IMR-90 (cell line): ENCODE data around the gene SOCS4. TPM values are rescaled to one million over a fixed set of nuclear protein-coding genes. Genes with fewer than 3 reads are reported as not detected.

ENCODE experiments used
- ATAC-seq: fragments of 200-7000 bp; cut with Tn5 transposase; 2 replicates; pipeline ENCODE4 v1.9.1; 2020; ENCODE audit warnings: low read depth, mild to moderate bottlenecking, moderate library complexity
- BruUV-seq: library from RNA; stranded (reverse); fragments of 400-500 nt; replicated peaks from 2 replicates; lab custom pipeline; 2021; lab: Mats Ljungman, UMichigan
- CTCF ChIA-PET: fragments of 300-600 bp; formaldehyde crosslinking; extraction: SDS; loops from one replicate; lab custom pipeline; 2021; ENCODE audit warnings: antibody characterized with exemption; lab: Yijun Ruan, JAX
- POLR2A ChIA-PET: fragments of 300-600 bp; sonication (Branson Sonifier 250); formaldehyde crosslinking; loops from one replicate; lab custom pipeline; 2022; ENCODE audit warnings: antibody characterized with exemption; ENCODE audit not compliant: unreplicated experiment; lab: Charles Lee
- DNase-seq: peaks from one replicate; pipeline ENCODE4 v3.0.0; 2013
- H2AFZ ChIP-seq: replicated peaks from 2 replicates; pipeline ENCODE3; 2013; ENCODE audit warnings: low read length, mild to moderate bottlenecking; ENCODE audit not compliant: poor library complexity
- H2AK5ac ChIP-seq: 2 replicates; pipeline ENCODE4 v1.6.1; 2013; ENCODE audit warnings: low read depth, low read length, inconsistent platforms
- H2AK9ac ChIP-seq: replicated peaks from 2 replicates; pipeline ENCODE3; 2013; ENCODE audit warnings: mild to moderate bottlenecking, low read depth, low read length, moderate library complexity; ENCODE audit not compliant: poor library complexity
- H2BK120ac ChIP-seq: 2 replicates; pipeline ENCODE4 v1.6.1; 2013; ENCODE audit warnings: low read depth, low read length, inconsistent platforms
- H2BK15ac ChIP-seq: 3 replicates; pipeline ENCODE4 v1.6.1; 2013; ENCODE audit warnings: low read depth, low read length, inconsistent platforms
- H2BK20ac ChIP-seq: 2 replicates; pipeline ENCODE4 v1.6.1; 2013; ENCODE audit warnings: low read depth, mild to moderate bottlenecking, inconsistent platforms, low read length, moderate library complexity
- H2BK5ac ChIP-seq: 2 replicates; pipeline ENCODE4 v1.6.1; 2013; ENCODE audit warnings: mild to moderate bottlenecking, low read depth, low read length, inconsistent platforms; ENCODE audit not compliant: poor library complexity, severe bottlenecking
- H3K14ac ChIP-seq: replicated peaks from 2 replicates; pipeline ENCODE4 v1.6.1; 2013; ENCODE audit warnings: low read depth, low read length, inconsistent platforms
- H3K18ac ChIP-seq: 2 replicates; pipeline ENCODE4 v1.6.1; 2013; ENCODE audit warnings: low read depth, low read length, control low read depth
- H3K23ac ChIP-seq: 2 replicates; pipeline ENCODE4 v1.6.1; 2013; ENCODE audit warnings: low read depth, low read length, inconsistent platforms
- H3K27ac ChIP-seq: 2 replicates; pipeline ENCODE4 v1.5.1; 2013; ENCODE audit warnings: mild to moderate bottlenecking, control low read depth, low read length; ENCODE audit not compliant: insufficient read depth
- H3K27me3 ChIP-seq: 2 replicates; pipeline ENCODE4 v1.6.1; 2013; ENCODE audit warnings: low read length; ENCODE audit not compliant: control insufficient read depth, insufficient read depth
- H3K36me3 ChIP-seq: 2 replicates; pipeline ENCODE4 v1.6.1; 2013; ENCODE audit warnings: low read length, mixed read lengths; ENCODE audit not compliant: control insufficient read depth, insufficient read depth
- H3K4ac ChIP-seq: 2 replicates; pipeline ENCODE4 v1.6.1; 2013; ENCODE audit warnings: low read depth, low read length, inconsistent platforms
- H3K4me1 ChIP-seq: 2 replicates; pipeline ENCODE4 v1.6.1; 2013; ENCODE audit warnings: low read length, mixed read lengths; ENCODE audit not compliant: control insufficient read depth, insufficient read depth
- H3K4me2 ChIP-seq: 2 replicates; pipeline ENCODE4 v1.6.1; 2013; ENCODE audit warnings: low read depth, mild to moderate bottlenecking, control low read depth, low read length, moderate library complexity
- H3K4me3 ChIP-seq: 2 replicates; pipeline ENCODE4 v1.5.1; 2013; ENCODE audit warnings: low read depth, mild to moderate bottlenecking, control low read depth, low read length, moderate library complexity; ENCODE audit not compliant: insufficient read depth
- H3K56ac ChIP-seq: 2 replicates; pipeline ENCODE4 v1.6.1; 2013; ENCODE audit warnings: low read length, inconsistent platforms; ENCODE audit not compliant: insufficient read depth; ENCODE audit errors: extremely low read depth
- H3K79me1 ChIP-seq, 2 experiments: 2 replicates each; pipeline ENCODE4 v1.6.1; 2013; ENCODE audit warnings: low read length in 2 of 2, inconsistent platforms in 1 of 2, low read depth in 1 of 2
- H3K9ac ChIP-seq: 2 replicates; pipeline ENCODE4 v1.6.1; 2013; ENCODE audit warnings: low read depth, low read length, control low read depth
- H3K9me1 ChIP-seq: 2 replicates; pipeline ENCODE4 v1.6.1; 2013; ENCODE audit warnings: low read length, inconsistent platforms; ENCODE audit not compliant: insufficient read depth
- H3K9me3 ChIP-seq: 2 replicates; pipeline ENCODE4 v1.6.1; 2013; ENCODE audit warnings: low read length; ENCODE audit not compliant: control insufficient read depth, insufficient read depth
- H4K20me1 ChIP-seq: 2 replicates; pipeline ENCODE4 v1.6.1; 2013; ENCODE audit warnings: low read length, inconsistent platforms; ENCODE audit not compliant: insufficient read depth
- H4K5ac ChIP-seq: 2 replicates; pipeline ENCODE4 v1.6.1; 2013; ENCODE audit warnings: mild to moderate bottlenecking, low read depth, low read length, control low read depth
- H4K8ac ChIP-seq, 2 experiments: 2 replicates each; pipeline ENCODE4 v1.6.1; 2013; ENCODE audit warnings: low read depth in 2 of 2, low read length in 2 of 2, control low read depth in 1 of 2, inconsistent platforms in 1 of 2
- H4K91ac ChIP-seq: 2 replicates; pipeline ENCODE4 v1.6.1; 2013; ENCODE audit warnings: low read depth, low read length, inconsistent platforms; ENCODE audit not compliant: insufficient read depth
- BHLHE40 ChIP-seq: fragments of 150-350 bp; IDR thresholded peaks from 2 replicates; pipeline ENCODE4 v1.6.1; 2016; ENCODE audit warnings: mild to moderate bottlenecking, low read depth, low read length
- CEBPB ChIP-seq: IDR thresholded peaks from 2 replicates; pipeline ENCODE4 v1.6.1; 2012; ENCODE audit warnings: low read depth, low read length, improper control_type of control experiment
- CTCF ChIP-seq: conservative IDR thresholded peaks from 2 replicates; pipeline ENCODE4 v1.5.1; 2012; ENCODE audit warnings: mild to moderate bottlenecking, low read depth, low read length, improper control_type of control experiment
- MAFK ChIP-seq: IDR thresholded peaks from 2 replicates; pipeline ENCODE4 v1.6.1; 2012; ENCODE audit warnings: low read depth, low read length, improper control_type of control experiment
- MAZ ChIP-seq: IDR thresholded peaks from 2 replicates; pipeline ENCODE4 v1.6.1; 2012; ENCODE audit warnings: low read depth, mild to moderate bottlenecking, low read length, improper control_type of control experiment, moderate library complexity, borderline replicate concordance
- MXI1 ChIP-seq: IDR thresholded peaks from 2 replicates; pipeline ENCODE4 v1.6.1; 2012; ENCODE audit warnings: low read depth, mild to moderate bottlenecking, low read length, moderate library complexity, borderline replicate concordance
- POLR2A ChIP-seq: IDR thresholded peaks from 2 replicates; pipeline ENCODE4 v1.6.1; 2012; ENCODE audit warnings: mild to moderate bottlenecking, low read depth, low read length
- RAD21 ChIP-seq: IDR thresholded peaks from 2 replicates; pipeline ENCODE4 v1.6.1; 2012; ENCODE audit warnings: low read length, improper control_type of control experiment
- SMC3 ChIP-seq: fragments of 150-350 bp; IDR thresholded peaks from 2 replicates; pipeline ENCODE4 v1.6.1; 2016; ENCODE audit warnings: low read depth, mild to moderate bottlenecking, antibody characterized with exemption, low read length, moderate library complexity
- WGBS, 2 experiments: methylation state at CpG; one replicate each; pipeline versions ENCODE4 v1.1.5 to v1.1.7; 2013; ENCODE audit warnings: missing lambda C conversion rate in 2 of 2; ENCODE audit not compliant: insufficient read length in 1 of 2; ENCODE audit errors: extremely low coverage in 2 of 2; 5-methylcytosine and 5-hydroxymethylcytosine counted together
- dilution Hi-C: fragments of 300-500 bp; cut with HindIII; formaldehyde crosslinking; loops from one replicate; pipeline ENCODE4 v1.14.3; 2018; ENCODE audit warnings: low sequenced_read_pairs; ENCODE audit not compliant: unreplicated experiment
- in situ Hi-C: fragments of 300-500 bp; cut with MboI; formaldehyde crosslinking; loops from 3 replicates; pipeline ENCODE4 v1.14.3; 2019; ENCODE audit warnings: low sequenced_read_pairs, inconsistent platforms, mixed read lengths
- intact Hi-C: fragments of 100-400 bp; cut with micrococcal nuclease; formaldehyde crosslinking; loops from 2 replicates; pipeline ENCODE4 v1.10.0; 2022
- polyA plus RNA-seq, 3 experiments: library from polyadenylated mRNA; depleted of rRNA; stranded (reverse); fragments of >200 nt; gene quantifications; 2 replicates each; pipeline ENCODE4 v1.2.3, GENCODE V29; 2012; ENCODE audit warnings: low replicate concordance in 1 of 3
- total RNA-seq: library from RNA; depleted of rRNA; stranded (reverse); fragments of >200 nt; gene quantifications from 2 replicates; pipeline ENCODE4 v1.2.3, GENCODE V29; 2012

The SOCS4 gene
- total and polyA plus RNA-seq, 2 of the 4 experiments (the other 2 are of a cell fraction): 4.6 to 12.7 TPM

- Histone ChIP-seq H4K91ac (no peak overlapping the region), H3K27me3 (no peaks in the 10 kb centered on the region), H2BK15ac (no peak overlapping the region), H3K27ac (no peak overlapping the region), H2BK20ac (no peak overlapping the region), H3K56ac (no peak overlapping the region), H3K79me1 (peaks cover 18 to 50% of the 10 kb centered on the region in 2 experiments), H3K36me3 (peaks cover 31% of the 10 kb centered on the region), H4K8ac (no peak overlapping the region), H2AFZ (no peak overlapping the region), H3K18ac (no peak overlapping the region), H3K4me1 (peaks cover 2% of the 10 kb centered on the region), H3K9me3 (peaks cover 3% of the 10 kb centered on the region; the same call in 1 of the 2 replicates), H2BK5ac (no peak overlapping the region), H3K14ac (no peak overlapping the region), H2BK120ac (no peak overlapping the region), H2AK9ac (no peak overlapping the region), H3K4ac (no peak overlapping the region), H3K4me2 (no peak overlapping the region), H3K23ac (no peak overlapping the region), H3K4me3 (no peak overlapping the region), H4K5ac (no peak overlapping the region), H3K9me1 (peaks cover 7% of the 10 kb centered on the region; the same call in 1 of the 2 replicates), H2AK5ac (no peak overlapping the region), H4K20me1 (peaks cover 79% of the 10 kb centered on the region), H3K9ac (no peak overlapping the region)
- no peak for TF ChIP-seq MAFK
- no peak for TF ChIP-seq POLR2A
- TF ChIP-seq CTCF: no peak
- no peak for TF ChIP-seq MAZ
- no peak for TF ChIP-seq SMC3
- no peak for TF ChIP-seq BHLHE40
- TF ChIP-seq CEBPB: no peak
- TF ChIP-seq RAD21: no peak
- TF ChIP-seq MXI1: no peak
- POLR2A ChIA-PET: interaction anchor here (0.6 kb wide), 1 partner anchor 100 kb away, joined by 9 read pairs; no protein-coding TSS in a partner anchor
- peak; percentile 35; the same call in 1 of the 2 replicates for ATAC-seq
- dilution Hi-C loops (no loop called here), in situ Hi-C loops (no loop called here), intact Hi-C loops (no loop called here)
- CTCF ChIA-PET: interaction anchor here (0.5 kb wide), 1 partner anchor 20 kb away, joined by 4 read pairs; no protein-coding TSS in a partner anchor
- 100% methylated on average over 2 of the region's 5 CpGs; no CpG with 5 or more reads in 1 of the 2 experiments for WGBS, 2 experiments
- BruUV-seq: no TSS peak
- no peak for DNase-seq
These were observed 32.3 kb downstream of the SOCS4 start for GRCh38 chr14:55059333-55059732.
